Limb (tissue), 2 donors: ENCODE measurements around the gene TMEM92.
"Not testable (repeated sequence)": the region's sequence is repeated elsewhere in the genome, so short reads cannot be mapped to it uniquely, and the experiment has no call there.

Experiments
- DNase-seq, 2 donors: peaks; one replicate each; pipeline ENCODE4 v3.0.0-alpha.2; 2016; ENCODE audit errors: extremely low spot score in 2 of 2

The TMEM92 gene

GRCh38 chr17:50275279-50275678 is 1.0 kb downstream of the TMEM92 start:
- DNase-seq = no peak

GRCh38 chr17:50276588-50277356 is 2.5 kb downstream of the TMEM92 start:
- no peak for DNase-seq

- DNase-seq = no peak
These were observed 3.1 kb downstream of the TMEM92 start for GRCh38 chr17:50277357-50277754.

DNA sequence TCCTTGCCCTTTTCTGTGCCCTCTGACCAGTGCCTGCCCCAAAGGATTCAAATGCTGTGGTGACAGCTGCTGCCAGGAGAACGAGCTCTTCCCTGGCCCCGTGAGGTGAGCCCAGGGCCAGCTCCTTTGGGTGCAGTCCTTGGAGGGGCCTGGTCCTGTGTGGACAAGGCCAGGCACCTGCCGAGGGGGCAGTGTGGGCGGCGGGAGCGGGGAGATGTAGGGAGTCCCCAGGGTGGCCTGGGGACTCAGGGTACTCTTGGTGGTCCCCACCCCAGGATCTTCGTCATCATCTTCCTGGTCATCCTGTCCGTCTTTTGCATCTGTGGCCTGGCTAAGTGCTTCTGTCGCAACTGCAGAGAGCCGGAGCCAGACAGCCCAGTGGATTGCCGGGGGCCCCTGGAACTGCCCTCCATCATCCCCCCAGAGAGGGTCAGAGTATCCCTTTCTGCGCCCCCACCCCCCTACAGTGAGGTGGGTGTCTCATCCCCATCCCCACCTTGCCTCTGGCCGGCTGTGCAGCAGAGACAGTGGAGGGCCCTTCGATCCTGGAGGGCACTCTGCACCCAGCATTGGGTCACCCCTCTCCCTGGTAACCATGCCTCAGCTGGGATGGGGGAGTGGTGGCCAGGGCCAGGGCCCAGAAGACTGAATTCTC is 4.4 kb downstream of the TMEM92 start:
- DNase-seq = no peak

GRCh38 chr17:50279181-50279526 is 4.9 kb downstream of the TMEM92 start:
- DNase-seq = no peak

GRCh38 chr17:50279639-50280038 is 5.4 kb downstream of the TMEM92 start:
- no peak for DNase-seq

DNA sequence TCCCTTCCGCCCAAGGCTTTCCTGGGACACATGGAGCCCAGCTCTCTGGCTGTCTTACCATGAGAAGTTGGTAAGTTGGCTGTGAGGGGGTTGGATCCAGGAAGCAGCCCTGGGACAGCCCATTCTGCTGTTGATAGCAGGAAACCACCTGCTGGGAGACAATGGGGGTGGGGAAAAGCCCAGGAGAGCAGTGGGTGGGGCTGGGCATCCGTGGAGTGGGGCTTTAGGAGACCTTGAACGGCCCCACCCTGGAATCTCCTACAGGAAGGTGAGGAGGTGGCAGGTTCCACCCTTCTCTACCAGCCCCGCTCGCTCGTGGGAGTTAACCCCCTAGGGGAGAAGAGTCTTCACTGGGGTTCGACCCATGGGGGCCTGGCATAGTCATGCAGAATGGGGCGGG is 5.8 kb downstream of the TMEM92 start:
- no peak for DNase-seq

DNA sequence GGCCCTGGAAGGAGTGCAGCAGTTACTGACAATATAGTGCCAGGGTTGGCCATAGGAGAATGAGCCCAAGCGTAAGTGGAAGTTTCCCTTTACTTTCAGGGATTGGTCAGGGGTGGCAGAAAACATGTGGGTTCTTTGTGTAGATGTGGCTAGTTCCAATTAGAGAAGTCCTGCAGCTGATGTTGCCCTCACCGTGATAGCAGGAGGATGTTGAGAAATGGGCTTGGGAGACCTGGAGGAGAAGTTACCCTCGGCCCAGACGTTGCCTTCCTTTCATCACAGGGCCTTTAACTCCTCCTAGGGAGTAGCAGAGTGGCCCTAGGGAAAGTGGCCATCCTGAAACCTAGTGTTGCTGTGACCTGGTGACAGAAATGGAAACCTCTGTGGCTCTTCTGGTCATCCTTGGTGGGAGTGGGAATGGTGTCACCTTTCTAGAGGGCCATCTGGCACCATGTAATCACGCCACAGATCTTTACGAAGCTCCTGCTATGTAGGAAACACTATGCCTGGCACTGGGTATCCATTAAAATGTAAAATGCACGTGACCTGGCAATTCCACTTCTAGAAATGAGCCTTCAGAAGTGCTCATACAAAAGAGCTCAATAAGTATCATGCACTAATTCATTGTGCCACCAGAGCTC is 6.7 kb downstream of the TMEM92 start:
- DNase-seq = no peak

- DNase-seq = no peak
These were observed 7.6 kb downstream of the TMEM92 start for GRCh38 chr17:50281739-50282401.

DNA sequence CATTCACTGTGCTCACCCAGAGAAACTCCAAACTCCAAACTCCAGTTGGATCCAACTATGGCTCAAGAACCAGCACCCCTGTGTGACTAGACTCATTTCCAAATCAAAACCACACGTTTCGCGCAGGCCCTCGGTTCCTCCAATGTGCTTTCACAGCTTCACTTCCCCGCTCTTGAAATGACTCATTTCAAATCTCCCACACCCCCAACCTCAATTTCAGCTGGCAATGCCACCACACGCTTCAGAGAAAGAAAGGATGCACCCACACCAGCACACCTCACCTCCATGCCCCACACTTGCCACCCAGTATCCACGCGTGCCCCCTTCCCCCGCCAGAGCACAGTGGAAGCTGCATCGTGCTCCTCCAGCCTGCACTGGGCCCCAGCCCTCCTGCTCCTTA is 9.0 kb downstream of the TMEM92 start:
- no peak for DNase-seq

GRCh38 chr17:50283714-50284113 is 9.4 kb downstream of the TMEM92 start:
- no peak for DNase-seq

GRCh38 chr17:50285941-50286340 is 11.7 kb downstream of the TMEM92 start:
- no peak for DNase-seq

DNA sequence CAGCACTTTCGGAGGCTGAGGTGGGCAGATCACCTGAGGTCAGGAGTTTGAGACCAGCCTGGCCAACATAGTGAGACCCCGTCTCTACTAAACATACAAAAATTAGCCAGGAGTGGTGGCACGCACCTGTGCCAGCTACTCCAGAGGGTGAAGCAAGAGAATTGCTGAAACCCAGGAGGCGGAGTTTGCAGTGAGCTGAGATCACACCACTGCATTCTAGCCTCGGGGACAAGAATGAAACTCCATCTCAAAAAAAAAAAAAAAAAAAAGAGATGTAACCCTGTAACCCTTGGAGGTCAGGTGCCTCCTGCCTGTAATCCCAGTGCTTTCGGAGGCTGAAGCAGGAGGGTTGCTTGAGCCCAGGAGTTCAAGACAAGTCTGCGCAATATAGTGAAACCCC is 13.0 kb downstream of the TMEM92 start:
- DNase-seq = not testable (repeated sequence)

- DNase-seq = no peak
These were observed 14.0 kb downstream of the TMEM92 start for GRCh38 chr17:50288306-50288705.

GRCh38 chr17:50289278-50289677 is 15.0 kb downstream of the TMEM92 start:
- no peak for DNase-seq

DNA sequence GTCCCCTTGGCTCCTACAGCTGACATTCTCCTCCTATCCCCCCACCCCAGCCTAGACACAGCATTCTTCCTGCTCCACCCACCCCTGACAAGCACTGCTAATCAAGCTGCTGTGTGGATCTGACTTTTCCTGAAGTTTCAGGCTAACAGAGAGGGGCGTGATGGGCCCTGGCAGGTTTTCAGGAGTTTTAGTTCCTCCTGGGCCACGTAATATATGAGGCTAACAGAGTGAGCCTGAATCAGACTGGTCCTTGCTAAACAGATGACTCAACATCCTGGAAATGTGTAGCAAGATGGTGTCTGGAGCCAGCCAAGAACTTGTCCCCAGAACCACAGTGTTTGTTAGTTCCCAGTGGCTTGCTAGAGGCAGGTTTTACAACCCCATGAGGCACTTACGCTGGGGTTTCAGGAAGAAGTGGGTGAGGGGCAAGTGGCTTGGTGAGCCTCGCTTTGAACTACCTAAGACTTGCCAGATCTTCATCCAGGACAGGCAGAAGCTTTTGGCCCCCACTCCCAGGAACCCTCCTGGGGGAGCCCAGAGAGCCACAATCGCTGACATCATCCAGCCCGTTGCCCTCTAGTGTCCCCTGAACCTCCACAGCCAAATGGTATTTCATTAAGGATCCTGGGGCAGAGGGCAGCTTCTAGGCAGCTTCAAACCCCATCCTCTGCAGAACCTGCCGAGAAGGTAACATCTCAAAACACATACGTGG is 15.9 kb downstream of the TMEM92 start:
- peak; percentile 74 for DNase-seq

GRCh38 chr17:50290933-50291332 is 16.7 kb downstream of the TMEM92 start:
- peak in 1 of 2 donors; percentile 14 for DNase-seq

DNA sequence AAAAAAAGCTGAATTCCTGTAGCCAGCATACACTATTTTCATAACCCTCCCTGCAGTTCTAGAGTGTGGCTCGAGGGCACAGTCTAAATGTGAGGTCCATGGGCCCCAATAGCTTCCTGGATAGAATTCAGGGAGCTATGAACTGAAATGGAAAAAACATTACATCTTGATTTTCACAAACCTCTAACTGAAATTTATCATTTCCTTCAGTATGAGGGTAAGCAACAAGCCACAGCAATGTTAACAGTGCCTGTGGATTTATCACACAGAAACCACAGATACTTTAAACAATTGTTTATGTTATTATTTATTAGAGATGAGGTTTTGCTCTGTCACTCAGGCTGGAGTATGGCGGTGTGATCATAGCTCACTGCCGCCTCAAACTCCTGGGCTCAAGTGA is 18.2 kb downstream of the TMEM92 start:
- DNase-seq = no peak

DNA sequence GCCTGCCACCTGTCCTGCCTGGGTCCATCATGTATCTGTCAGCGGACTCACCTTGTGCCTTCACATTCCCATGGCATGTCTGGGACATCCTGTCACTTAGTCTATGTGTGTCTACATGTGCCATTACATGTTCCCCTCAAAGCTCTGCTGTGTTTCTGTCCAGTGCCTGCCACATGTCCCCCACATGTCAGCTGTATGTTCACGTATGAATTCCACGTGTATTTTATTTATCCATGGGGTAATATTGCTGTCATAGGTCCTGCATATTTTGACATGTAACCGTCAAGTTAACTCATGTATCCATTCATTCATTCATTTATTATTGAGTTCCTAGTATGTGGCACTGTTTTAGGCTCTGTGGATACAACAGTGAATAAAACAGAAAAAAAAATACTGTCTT is 20.8 kb downstream of the TMEM92 start:
- DNase-seq = no peak

GRCh38 chr17:50297407-50297865 is 23.2 kb downstream of the TMEM92 start:
- DNase-seq = peak in 1 of 2 donors; percentile 85

DNA sequence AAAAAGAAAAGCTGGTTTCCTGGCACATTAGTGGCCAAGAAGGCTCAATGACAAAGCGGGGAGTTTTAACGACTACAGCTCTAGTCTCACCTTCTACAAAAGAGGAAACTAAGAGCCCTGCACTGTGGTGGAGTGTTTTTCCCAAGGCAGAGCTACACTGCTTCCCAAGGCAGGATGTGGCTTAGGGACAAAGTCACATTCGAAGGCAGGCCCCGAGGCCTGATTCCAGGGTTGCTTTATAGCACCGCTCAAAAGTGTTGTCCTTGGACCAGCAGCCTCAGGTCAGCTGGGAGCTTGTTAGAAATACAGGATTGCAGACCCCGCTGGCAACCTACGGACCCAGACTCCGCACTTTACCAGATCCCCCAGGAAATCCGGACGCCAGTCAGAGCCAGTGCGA is 23.8 kb downstream of the TMEM92 start:
- no peak for DNase-seq
